ENCODE measurements around the gene ZC3H7A.

ZC3H7A gene

DNA sequence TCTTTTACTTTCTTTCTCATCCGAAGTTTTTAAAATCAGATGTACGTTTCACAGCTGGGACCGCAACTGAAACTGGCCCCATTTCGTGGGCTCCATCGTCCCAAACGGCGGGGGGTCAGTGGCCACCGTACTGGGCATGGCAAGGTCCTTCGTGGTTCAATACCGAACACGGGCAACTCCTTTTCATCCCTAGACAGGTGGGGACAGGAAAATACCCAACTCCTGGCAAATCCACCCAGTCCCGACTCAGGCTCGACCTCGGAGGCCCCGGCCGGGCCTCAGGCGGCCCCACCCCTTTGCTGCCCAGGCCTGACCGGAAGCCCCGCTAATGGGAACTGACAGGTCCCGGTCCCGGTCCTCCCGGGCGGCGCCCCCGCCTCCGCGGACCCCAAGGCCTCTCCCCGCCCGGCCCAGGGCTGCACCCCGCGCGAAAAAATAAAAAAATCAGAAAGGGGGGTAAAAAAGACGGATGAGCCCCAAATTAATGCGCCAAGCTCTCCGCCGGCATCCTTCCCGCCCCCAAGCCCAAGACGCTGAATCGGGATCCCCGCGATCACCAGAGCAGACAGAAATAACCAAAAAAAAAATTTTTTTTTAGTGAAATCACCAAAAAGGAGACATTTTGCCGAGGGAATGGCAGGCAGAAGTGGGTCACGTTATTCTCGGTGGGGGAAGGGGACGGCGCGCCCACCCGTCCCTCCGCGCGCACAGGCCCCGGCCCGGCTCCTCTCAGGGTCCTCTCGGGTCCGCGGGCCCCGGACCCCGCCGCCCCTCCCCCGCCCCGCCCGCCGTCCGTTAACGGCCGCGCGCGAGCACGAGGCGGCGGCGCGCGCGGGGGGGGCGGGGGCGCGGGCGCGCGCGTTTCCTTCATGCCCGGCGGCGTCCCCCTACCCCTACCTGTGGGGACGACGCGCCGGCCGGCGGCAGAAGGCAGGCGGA, 562 bp downstream of the ZC3H7A start:
- Histone ChIP-seq H3K9me3 (ENCODE audit: low read length) (no peaks in the 10 kb centered on the region), H4K20me1 (ENCODE audit: insufficient read depth, low read length) (no peaks in the 10 kb centered on the region), H3K79me2 (ENCODE audit: insufficient read depth, low read length) (peaks cover 51% of the 10 kb centered on the region), H3K4me1 (ENCODE audit: insufficient read depth, low read length, severe bottlenecking) (peaks cover 78% of the 10 kb centered on the region), H3K9me2 (ENCODE audit: low read depth, low read length) (no peaks in the 10 kb centered on the region), H3K4me3 (ENCODE audit: low read depth, low read length, poor library complexity, severe bottlenecking) (peak overlapping the region; percentile 96), H3K9ac (ENCODE audit: low read length) (peak overlapping the region; percentile 99), H3K27ac (ENCODE audit: low read depth, low read length, poor library complexity, severe bottlenecking) (peak overlapping the region; percentile 79), H3K27me3 (ENCODE audit: insufficient read depth, low read length) (no peaks in the 10 kb centered on the region), H2AFZ (ENCODE audit: low read length) (no peak overlapping the region), H3K4me2 (ENCODE audit: low read length) (peak overlapping the region; percentile 91), H3F3A (ENCODE audit: insufficient read depth, low read length) (peaks cover 5% of the 10 kb centered on the region; the same call in 1 of the 2 replicates), H3K36me3 (ENCODE audit: insufficient read depth, low read length) (peaks cover 9% of the 10 kb centered on the region; the same call in 1 of the 2 replicates)
- TF ChIP-seq, protein P1, sequence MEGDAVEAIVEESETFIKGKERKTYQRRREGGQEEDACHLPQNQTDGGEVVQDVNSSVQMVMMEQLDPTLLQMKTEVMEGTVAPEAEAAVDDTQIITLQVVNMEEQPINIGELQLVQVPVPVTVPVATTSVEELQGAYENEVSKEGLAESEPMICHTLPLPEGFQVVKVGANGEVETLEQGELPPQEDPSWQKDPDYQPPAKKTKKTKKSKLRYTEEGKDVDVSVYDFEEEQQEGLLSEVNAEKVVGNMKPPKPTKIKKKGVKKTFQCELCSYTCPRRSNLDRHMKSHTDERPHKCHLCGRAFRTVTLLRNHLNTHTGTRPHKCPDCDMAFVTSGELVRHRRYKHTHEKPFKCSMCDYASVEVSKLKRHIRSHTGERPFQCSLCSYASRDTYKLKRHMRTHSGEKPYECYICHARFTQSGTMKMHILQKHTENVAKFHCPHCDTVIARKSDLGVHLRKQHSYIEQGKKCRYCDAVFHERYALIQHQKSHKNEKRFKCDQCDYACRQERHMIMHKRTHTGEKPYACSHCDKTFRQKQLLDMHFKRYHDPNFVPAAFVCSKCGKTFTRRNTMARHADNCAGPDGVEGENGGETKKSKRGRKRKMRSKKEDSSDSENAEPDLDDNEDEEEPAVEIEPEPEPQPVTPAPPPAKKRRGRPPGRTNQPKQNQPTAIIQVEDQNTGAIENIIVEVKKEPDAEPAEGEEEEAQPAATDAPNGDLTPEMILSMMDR (IDR thresholded peaks at IDR 0.05; ENCODE audit: low read length): no peak
- TF ChIP-seq EZH2 (IDR thresholded peaks at IDR 0.05; ENCODE audit: borderline replicate concordance, low read length): no peak

DNA sequence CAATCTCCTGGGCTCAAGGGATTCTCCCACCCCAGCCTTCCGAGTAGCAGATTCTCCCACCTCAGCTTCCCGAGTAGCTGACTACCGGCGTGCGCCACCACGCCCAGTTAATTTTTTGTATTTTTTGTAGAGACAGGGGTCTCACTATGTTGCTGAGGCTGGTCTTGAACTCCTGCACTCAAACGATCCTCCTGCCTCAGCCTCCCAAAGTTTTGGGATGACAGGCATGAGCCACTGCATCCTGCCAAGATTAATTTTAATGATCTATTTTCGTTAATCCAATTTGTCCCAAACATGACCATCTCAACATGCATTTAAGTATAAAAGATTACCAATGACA, 1.2 kb downstream of the ZC3H7A start:
- no peaks in the 10 kb centered on the region for H3K9me2 ChIP-seq (ENCODE audit: low read depth, low read length)
- peaks cover 55% of the 10 kb centered on the region for H3K79me2 ChIP-seq (ENCODE audit: insufficient read depth, low read length)
- peaks cover 84% of the 10 kb centered on the region for H3K4me1 ChIP-seq (ENCODE audit: insufficient read depth, low read length, severe bottlenecking)
- H3F3A ChIP-seq (ENCODE audit: insufficient read depth, low read length): peaks cover 5% of the 10 kb centered on the region; the same call in 1 of the 2 replicates
- no peak overlapping the region for H2AFZ ChIP-seq (ENCODE audit: low read length)
- no peaks in the 10 kb centered on the region for H3K27me3 ChIP-seq (ENCODE audit: insufficient read depth, low read length)
- no peaks in the 10 kb centered on the region for H3K9me3 ChIP-seq (ENCODE audit: low read length)
- no peaks in the 10 kb centered on the region for H4K20me1 ChIP-seq (ENCODE audit: insufficient read depth, low read length)
- peak overlapping the region; percentile 99 for H3K9ac ChIP-seq (ENCODE audit: low read length)
- peaks cover 9% of the 10 kb centered on the region; the same call in 1 of the 2 replicates for H3K36me3 ChIP-seq (ENCODE audit: insufficient read depth, low read length)
- H3K27ac ChIP-seq (ENCODE audit: low read depth, low read length, poor library complexity, severe bottlenecking): peak overlapping the region; percentile 79
- H3K4me2 ChIP-seq (ENCODE audit: low read length): peak overlapping the region; percentile 91
- peak overlapping the region; percentile 96 for H3K4me3 ChIP-seq (ENCODE audit: low read depth, low read length, poor library complexity, severe bottlenecking)
- TF ChIP-seq, protein P1 (IDR thresholded peaks at IDR 0.05; ENCODE audit: low read length): no peak

DNA sequence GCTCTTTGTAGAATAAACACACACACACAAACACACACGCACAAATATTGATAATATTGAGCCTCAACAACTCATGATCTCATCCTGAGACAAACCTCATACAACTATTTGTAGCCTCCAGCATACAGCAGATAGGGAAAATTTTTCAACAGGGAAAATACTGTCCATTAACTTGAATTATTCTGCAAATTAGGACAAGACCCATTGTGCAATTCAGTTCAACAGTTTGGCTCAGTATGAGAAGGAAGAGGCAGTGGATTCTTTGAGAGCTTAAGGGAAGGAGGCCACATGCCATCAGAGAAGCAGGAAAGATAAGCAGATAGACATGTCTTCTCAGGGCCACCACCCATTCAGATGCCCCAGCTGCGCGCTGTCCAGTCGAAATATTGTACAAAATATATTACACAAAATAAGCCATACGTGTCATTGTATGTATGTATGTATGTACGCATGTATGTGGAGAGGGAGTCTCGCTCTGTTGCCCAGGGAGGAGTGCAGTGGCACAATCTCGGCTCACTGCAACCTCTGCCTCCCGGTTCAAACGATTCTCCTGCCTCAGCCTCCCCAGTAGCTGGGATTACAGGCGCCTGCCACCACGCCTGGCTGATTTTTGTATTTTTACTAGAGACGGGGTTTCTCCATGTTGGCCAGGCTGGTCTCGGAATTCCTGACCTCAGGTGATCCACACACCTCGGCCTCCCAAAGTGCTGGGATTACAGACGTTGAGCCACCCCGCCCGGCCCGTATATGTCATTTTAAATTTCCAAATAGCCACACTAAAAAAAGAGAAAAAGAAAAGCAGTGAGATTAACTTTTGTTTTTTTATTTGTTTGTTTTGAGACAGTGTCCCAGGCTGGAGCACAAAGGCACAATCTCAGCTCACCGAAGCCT, 1.8 kb downstream of the ZC3H7A start:
- Histone ChIP-seq H3F3A (ENCODE audit: insufficient read depth, low read length) (peaks cover 5% of the 10 kb centered on the region; the same call in 1 of the 2 replicates), H3K4me3 (ENCODE audit: low read depth, low read length, poor library complexity, severe bottlenecking) (peak overlapping the region; percentile 96), H4K20me1 (ENCODE audit: insufficient read depth, low read length) (no peaks in the 10 kb centered on the region), H3K27ac (ENCODE audit: low read depth, low read length, poor library complexity, severe bottlenecking) (peak overlapping the region; percentile 79), H3K9me2 (ENCODE audit: low read depth, low read length) (no peaks in the 10 kb centered on the region), H3K79me2 (ENCODE audit: insufficient read depth, low read length) (peaks cover 57% of the 10 kb centered on the region), H3K27me3 (ENCODE audit: insufficient read depth, low read length) (no peaks in the 10 kb centered on the region), H2AFZ (ENCODE audit: low read length) (no peak overlapping the region), H3K9me3 (ENCODE audit: low read length) (no peaks in the 10 kb centered on the region), H3K4me2 (ENCODE audit: low read length) (peak overlapping the region; percentile 91), H3K4me1 (ENCODE audit: insufficient read depth, low read length, severe bottlenecking) (peaks cover 80% of the 10 kb centered on the region), H3K36me3 (ENCODE audit: insufficient read depth, low read length) (peaks cover 10% of the 10 kb centered on the region; the same call in 1 of the 2 replicates), H3K9ac (ENCODE audit: low read length) (peak overlapping the region; percentile 99; the same call in 1 of the 2 replicates)
- no peak for TF ChIP-seq EZH2 (IDR thresholded peaks at IDR 0.05; ENCODE audit: borderline replicate concordance, low read length)

All from OCI-LY1 (cell line).